ENCODE data around the gene AACS. TPM values are rescaled to one million over a fixed set of nuclear protein-coding genes. Genes with fewer than 3 reads are reported as not detected.
A peak's percentile ranks its signal among the peaks of the same experiment; 100 is the strongest.

Gene AACS
- total RNA-seq, 1 experiment from 2014 or later: 54.0 TPM

DNA sequence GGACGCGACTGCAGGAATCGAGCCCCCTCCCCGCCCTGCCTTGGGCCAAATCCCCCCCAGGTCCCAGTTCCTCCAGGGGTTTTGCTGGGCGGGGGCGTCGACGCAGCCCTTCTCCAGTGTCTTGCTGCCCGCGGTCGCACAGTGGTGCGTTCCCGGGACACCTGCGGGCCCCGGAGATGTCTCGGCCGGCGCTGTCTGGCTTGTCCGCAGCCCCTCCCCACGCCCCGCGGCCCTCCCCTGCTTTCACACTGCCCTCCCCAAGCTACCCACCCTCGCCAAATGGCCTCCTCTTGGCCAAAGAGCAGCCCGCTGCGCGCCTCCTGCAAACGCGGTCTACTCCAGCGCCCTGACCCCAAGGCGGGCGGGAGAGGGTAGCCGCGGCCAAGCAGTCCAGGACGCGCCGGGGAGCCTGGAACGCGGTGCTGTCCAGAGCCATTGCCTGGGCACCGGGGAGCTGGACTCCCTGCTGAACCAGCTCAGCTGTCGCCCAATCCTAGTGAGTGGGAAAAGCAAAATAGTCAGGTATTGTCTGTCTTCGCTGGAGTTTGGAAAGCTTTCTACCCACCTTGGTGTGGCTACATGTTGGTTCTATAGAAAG lies 122.0 kb downstream of the AACS start:
- ChIA-PET CTCF (interaction anchor here (1.3 to 3.6 kb wide), 6 partner anchors 15 to 216 kb away, joined by 4 to 22 read pairs (median 16); no protein-coding TSS in a partner anchor), POLR2A (interaction anchor here (0.6 to 0.8 kb wide), 2 partner anchors 31 to 50 kb away, joined by 3 to 4 read pairs; no protein-coding TSS in a partner anchor)
- TF ChIP-seq NR2C2 (CRISPR knock-in tag; IDR thresholded peaks at IDR 0.05) (no peak), NFYB (CRISPR knock-in tag; conservative IDR thresholded peaks at IDR 0.05; ENCODE audit: low read depth) (no peak), SMAD4 (CRISPR knock-in tag; IDR thresholded peaks at IDR 0.05) (no peak), TEAD1 (CRISPR knock-in tag; IDR thresholded peaks at IDR 0.05) (no peak), ZNF317 (CRISPR knock-in tag; IDR thresholded peaks at IDR 0.05; ENCODE audit: borderline replicate concordance, low read depth) (no peak), FOXJ3 (CRISPR knock-in tag; IDR thresholded peaks at IDR 0.05; ENCODE audit: borderline replicate concordance) (no peak), TEAD4 (CRISPR knock-in tag; IDR thresholded peaks at IDR 0.05) (no peak), GTF2I (CRISPR knock-in tag; conservative IDR thresholded peaks at IDR 0.05) (no peak), NFE2L1 (CRISPR knock-in tag; IDR thresholded peaks at IDR 0.05) (no peak), ZNF396 (CRISPR knock-in tag; IDR thresholded peaks at IDR 0.05; ENCODE audit: borderline replicate concordance) (no peak), CBFB (CRISPR knock-in tag; IDR thresholded peaks at IDR 0.05; ENCODE audit: low read depth) (no peak), RELA (CRISPR knock-in tag; IDR thresholded peaks at IDR 0.05; ENCODE audit: borderline replicate concordance) (no peak), IRF2 (CRISPR knock-in tag; IDR thresholded peaks at IDR 0.05; ENCODE audit: borderline replicate concordance, low read depth) (no peak)
- TF ChIP-seq, protein P1, sequence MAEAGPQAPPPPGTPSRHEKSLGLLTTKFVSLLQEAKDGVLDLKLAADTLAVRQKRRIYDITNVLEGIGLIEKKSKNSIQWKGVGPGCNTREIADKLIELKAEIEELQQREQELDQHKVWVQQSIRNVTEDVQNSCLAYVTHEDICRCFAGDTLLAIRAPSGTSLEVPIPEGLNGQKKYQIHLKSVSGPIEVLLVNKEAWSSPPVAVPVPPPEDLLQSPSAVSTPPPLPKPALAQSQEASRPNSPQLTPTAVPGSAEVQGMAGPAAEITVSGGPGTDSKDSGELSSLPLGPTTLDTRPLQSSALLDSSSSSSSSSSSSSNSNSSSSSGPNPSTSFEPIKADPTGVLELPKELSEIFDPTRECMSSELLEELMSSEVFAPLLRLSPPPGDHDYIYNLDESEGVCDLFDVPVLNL (CRISPR knock-in tag; IDR thresholded peaks at IDR 0.05; ENCODE audit: borderline replicate concordance, low read depth): no peak
- TF ChIP-seq, protein P2, sequence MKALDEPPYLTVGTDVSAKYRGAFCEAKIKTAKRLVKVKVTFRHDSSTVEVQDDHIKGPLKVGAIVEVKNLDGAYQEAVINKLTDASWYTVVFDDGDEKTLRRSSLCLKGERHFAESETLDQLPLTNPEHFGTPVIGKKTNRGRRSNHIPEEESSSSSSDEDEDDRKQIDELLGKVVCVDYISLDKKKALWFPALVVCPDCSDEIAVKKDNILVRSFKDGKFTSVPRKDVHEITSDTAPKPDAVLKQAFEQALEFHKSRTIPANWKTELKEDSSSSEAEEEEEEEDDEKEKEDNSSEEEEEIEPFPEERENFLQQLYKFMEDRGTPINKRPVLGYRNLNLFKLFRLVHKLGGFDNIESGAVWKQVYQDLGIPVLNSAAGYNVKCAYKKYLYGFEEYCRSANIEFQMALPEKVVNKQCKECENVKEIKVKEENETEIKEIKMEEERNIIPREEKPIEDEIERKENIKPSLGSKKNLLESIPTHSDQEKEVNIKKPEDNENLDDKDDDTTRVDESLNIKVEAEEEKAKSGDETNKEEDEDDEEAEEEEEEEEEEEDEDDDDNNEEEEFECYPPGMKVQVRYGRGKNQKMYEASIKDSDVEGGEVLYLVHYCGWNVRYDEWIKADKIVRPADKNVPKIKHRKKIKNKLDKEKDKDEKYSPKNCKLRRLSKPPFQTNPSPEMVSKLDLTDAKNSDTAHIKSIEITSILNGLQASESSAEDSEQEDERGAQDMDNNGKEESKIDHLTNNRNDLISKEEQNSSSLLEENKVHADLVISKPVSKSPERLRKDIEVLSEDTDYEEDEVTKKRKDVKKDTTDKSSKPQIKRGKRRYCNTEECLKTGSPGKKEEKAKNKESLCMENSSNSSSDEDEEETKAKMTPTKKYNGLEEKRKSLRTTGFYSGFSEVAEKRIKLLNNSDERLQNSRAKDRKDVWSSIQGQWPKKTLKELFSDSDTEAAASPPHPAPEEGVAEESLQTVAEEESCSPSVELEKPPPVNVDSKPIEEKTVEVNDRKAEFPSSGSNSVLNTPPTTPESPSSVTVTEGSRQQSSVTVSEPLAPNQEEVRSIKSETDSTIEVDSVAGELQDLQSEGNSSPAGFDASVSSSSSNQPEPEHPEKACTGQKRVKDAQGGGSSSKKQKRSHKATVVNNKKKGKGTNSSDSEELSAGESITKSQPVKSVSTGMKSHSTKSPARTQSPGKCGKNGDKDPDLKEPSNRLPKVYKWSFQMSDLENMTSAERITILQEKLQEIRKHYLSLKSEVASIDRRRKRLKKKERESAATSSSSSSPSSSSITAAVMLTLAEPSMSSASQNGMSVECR (CRISPR knock-in tag; IDR thresholded peaks at IDR 0.05; ENCODE audit: borderline replicate concordance): no peak
- TF ChIP-seq, protein P3, sequence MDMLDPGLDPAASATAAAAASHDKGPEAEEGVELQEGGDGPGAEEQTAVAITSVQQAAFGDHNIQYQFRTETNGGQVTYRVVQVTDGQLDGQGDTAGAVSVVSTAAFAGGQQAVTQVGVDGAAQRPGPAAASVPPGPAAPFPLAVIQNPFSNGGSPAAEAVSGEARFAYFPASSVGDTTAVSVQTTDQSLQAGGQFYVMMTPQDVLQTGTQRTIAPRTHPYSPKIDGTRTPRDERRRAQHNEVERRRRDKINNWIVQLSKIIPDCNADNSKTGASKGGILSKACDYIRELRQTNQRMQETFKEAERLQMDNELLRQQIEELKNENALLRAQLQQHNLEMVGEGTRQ (CRISPR knock-in tag; IDR thresholded peaks at IDR 0.05): no peak
- TF ChIP-seq, protein P4, sequence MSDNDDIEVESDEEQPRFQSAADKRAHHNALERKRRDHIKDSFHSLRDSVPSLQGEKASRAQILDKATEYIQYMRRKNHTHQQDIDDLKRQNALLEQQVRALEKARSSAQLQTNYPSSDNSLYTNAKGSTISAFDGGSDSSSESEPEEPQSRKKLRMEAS (CRISPR knock-in tag; IDR thresholded peaks at IDR 0.05): no peak
- TF ChIP-seq, protein P5, sequence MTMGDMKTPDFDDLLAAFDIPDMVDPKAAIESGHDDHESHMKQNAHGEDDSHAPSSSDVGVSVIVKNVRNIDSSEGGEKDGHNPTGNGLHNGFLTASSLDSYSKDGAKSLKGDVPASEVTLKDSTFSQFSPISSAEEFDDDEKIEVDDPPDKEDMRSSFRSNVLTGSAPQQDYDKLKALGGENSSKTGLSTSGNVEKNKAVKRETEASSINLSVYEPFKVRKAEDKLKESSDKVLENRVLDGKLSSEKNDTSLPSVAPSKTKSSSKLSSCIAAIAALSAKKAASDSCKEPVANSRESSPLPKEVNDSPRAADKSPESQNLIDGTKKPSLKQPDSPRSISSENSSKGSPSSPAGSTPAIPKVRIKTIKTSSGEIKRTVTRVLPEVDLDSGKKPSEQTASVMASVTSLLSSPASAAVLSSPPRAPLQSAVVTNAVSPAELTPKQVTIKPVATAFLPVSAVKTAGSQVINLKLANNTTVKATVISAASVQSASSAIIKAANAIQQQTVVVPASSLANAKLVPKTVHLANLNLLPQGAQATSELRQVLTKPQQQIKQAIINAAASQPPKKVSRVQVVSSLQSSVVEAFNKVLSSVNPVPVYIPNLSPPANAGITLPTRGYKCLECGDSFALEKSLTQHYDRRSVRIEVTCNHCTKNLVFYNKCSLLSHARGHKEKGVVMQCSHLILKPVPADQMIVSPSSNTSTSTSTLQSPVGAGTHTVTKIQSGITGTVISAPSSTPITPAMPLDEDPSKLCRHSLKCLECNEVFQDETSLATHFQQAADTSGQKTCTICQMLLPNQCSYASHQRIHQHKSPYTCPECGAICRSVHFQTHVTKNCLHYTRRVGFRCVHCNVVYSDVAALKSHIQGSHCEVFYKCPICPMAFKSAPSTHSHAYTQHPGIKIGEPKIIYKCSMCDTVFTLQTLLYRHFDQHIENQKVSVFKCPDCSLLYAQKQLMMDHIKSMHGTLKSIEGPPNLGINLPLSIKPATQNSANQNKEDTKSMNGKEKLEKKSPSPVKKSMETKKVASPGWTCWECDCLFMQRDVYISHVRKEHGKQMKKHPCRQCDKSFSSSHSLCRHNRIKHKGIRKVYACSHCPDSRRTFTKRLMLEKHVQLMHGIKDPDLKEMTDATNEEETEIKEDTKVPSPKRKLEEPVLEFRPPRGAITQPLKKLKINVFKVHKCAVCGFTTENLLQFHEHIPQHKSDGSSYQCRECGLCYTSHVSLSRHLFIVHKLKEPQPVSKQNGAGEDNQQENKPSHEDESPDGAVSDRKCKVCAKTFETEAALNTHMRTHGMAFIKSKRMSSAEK (CRISPR knock-in tag; IDR thresholded peaks at IDR 0.05; ENCODE audit: borderline replicate concordance): no peak
- TF ChIP-seq, protein P6, sequence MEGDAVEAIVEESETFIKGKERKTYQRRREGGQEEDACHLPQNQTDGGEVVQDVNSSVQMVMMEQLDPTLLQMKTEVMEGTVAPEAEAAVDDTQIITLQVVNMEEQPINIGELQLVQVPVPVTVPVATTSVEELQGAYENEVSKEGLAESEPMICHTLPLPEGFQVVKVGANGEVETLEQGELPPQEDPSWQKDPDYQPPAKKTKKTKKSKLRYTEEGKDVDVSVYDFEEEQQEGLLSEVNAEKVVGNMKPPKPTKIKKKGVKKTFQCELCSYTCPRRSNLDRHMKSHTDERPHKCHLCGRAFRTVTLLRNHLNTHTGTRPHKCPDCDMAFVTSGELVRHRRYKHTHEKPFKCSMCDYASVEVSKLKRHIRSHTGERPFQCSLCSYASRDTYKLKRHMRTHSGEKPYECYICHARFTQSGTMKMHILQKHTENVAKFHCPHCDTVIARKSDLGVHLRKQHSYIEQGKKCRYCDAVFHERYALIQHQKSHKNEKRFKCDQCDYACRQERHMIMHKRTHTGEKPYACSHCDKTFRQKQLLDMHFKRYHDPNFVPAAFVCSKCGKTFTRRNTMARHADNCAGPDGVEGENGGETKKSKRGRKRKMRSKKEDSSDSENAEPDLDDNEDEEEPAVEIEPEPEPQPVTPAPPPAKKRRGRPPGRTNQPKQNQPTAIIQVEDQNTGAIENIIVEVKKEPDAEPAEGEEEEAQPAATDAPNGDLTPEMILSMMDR (IDR thresholded peaks at IDR 0.05): no peak
- TF ChIP-seq, protein P7, sequence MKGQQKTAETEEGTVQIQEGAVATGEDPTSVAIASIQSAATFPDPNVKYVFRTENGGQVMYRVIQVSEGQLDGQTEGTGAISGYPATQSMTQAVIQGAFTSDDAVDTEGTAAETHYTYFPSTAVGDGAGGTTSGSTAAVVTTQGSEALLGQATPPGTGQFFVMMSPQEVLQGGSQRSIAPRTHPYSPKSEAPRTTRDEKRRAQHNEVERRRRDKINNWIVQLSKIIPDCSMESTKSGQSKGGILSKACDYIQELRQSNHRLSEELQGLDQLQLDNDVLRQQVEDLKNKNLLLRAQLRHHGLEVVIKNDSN (CRISPR knock-in tag; IDR thresholded peaks at IDR 0.05): no peak
- peak overlapping the region; percentile 74 for H3K4me3 Mint-ChIP-seq
- H3K9me3 Mint-ChIP-seq: no peaks in the 10 kb centered on the region
- no peak overlapping the region for H3K27ac Mint-ChIP-seq
- no peak for ATAC-seq
- peak; percentile 53 for DNase-seq (ENCODE audit: low spot score)
- H3K36me3 Mint-ChIP-seq: 0 out of 2 replicates have a peak, but pooled peaks cover 3% of the 10 kb centered on the region
- H3K4me1 Mint-ChIP-seq: peaks cover 65% of the 10 kb centered on the region
- peaks cover 24% of the 10 kb centered on the region for H3K27me3 Mint-ChIP-seq (ENCODE audit: low read depth)

Measured in WTC11 (cell line).